Endothelial cell of umbilical vein (primary cell): Measurements from ENCODE around the gene CSNK1A1. TPM values are rescaled to one million over a fixed set of nuclear protein-coding genes. Genes with fewer than 3 reads are reported as not detected.

ENCODE experiments used
- BruUV-seq: library from RNA; stranded (reverse); fragments of 400-500 nt; replicated peaks from 2 replicates; lab custom pipeline; 2021; lab: Mats Ljungman, UMichigan
- CTCF ChIA-PET: fragments of 300-600, 350-600 bp; sonication (Branson Sonifier 250); formaldehyde crosslinking; loops from one replicate; lab custom pipeline; 2021; ENCODE audit warnings: antibody characterized with exemption, inconsistent platforms; lab: Charles Lee
- POLR2A ChIA-PET: fragments of 300-600, 350-600 bp; sonication (Branson Sonifier 250); formaldehyde crosslinking; loops from one replicate; lab custom pipeline; 2021; ENCODE audit warnings: antibody characterized with exemption, inconsistent platforms; lab: Charles Lee
- DNase-seq: peaks from one replicate; pipeline ENCODE4 v3.0.0-alpha.2; 2011; ENCODE audit warnings: low read depth, low spot score
- FAIRE-seq: peaks from 2 replicates; lab custom pipeline; 2011; peaks lifted over from hg19 to GRCh38; lab: Jason Lieb, UNC
- H2AFZ ChIP-seq: 2 replicates; pipeline ENCODE4 v1.6.0; 2012; ENCODE audit warnings: low read depth, low read length, control low read depth, inconsistent platforms
- H3K27ac ChIP-seq: 2 replicates; pipeline ENCODE4 v1.5.1; 2011; ENCODE audit warnings: low read depth, mild to moderate bottlenecking, control low read depth, low read length, moderate library complexity; ENCODE audit not compliant: insufficient read depth
- H3K27me3 ChIP-seq, 2 experiments: 2 replicates each; pipeline versions ENCODE4 v1.6.0 to v1.6.1; 2011; ENCODE audit warnings: low read length in 2 of 2, mixed read lengths in 1 of 2; ENCODE audit not compliant: control insufficient read depth in 2 of 2, insufficient read depth in 2 of 2
- H3K36me3 ChIP-seq, 2 experiments: 2 replicates in 1 of 2; 3 replicates in 1 of 2; pipeline ENCODE4 v1.5.1; 2011; ENCODE audit warnings: low read length in 2 of 2, mild to moderate bottlenecking in 1 of 2, moderate library complexity in 1 of 2; ENCODE audit not compliant: control insufficient read depth in 2 of 2, insufficient read depth in 2 of 2; ENCODE audit errors: extremely low read depth in 1 of 2
- H3K4me1 ChIP-seq: 3 replicates; pipeline ENCODE4 v1.5.1; 2011; ENCODE audit warnings: mild to moderate bottlenecking, low read length; ENCODE audit not compliant: control insufficient read depth, insufficient read depth; ENCODE audit errors: extremely low read depth
- H3K4me2 ChIP-seq: 2 replicates; pipeline ENCODE4 v1.6.1; 2011; ENCODE audit warnings: low read length, control low read depth, mixed read lengths; ENCODE audit not compliant: insufficient read depth
- H3K4me3 ChIP-seq, 3 experiments: fragments of 200-600 bp in 1 of 3; sonication (generic), shearing (Covaris generic) in 1 of 3; replicated peaks in 1 of 3; 2 replicates each; pipeline ENCODE4 v1.5.1; 2011 to 2016; ENCODE audit warnings: control low read depth in 3 of 3, low read length in 3 of 3, mild to moderate bottlenecking in 2 of 3, inconsistent platforms in 1 of 3, low read depth in 1 of 3, moderate library complexity in 1 of 3; ENCODE audit not compliant: insufficient read depth in 1 of 3
- H3K79me2 ChIP-seq: 2 replicates; pipeline ENCODE4 v1.6.0; 2012; ENCODE audit warnings: low read length, inconsistent platforms; ENCODE audit not compliant: control insufficient read depth, insufficient read depth
- H3K9ac ChIP-seq: replicated peaks from 2 replicates; pipeline ENCODE3; 2011; ENCODE audit warnings: low read length, control low read depth; ENCODE audit not compliant: insufficient read depth; ENCODE audit errors: extremely low read depth
- H3K9me1 ChIP-seq: replicated peaks from 3 replicates; pipeline ENCODE4 v1.6.0; 2011; ENCODE audit warnings: mild to moderate bottlenecking, low read length; ENCODE audit not compliant: control insufficient read depth, insufficient read depth; ENCODE audit errors: extremely low read depth
- H3K9me3 ChIP-seq: replicated peaks from 2 replicates; pipeline ENCODE4 v1.5.1; 2012; ENCODE audit warnings: low read length, inconsistent platforms; ENCODE audit not compliant: control insufficient read depth, insufficient read depth
- H4K20me1 ChIP-seq: replicated peaks from 2 replicates; pipeline ENCODE3; 2011; ENCODE audit warnings: mild to moderate bottlenecking, low read length; ENCODE audit not compliant: control insufficient read depth, insufficient read depth; ENCODE audit errors: extremely low read depth
- CTCF ChIP-seq, 2 donors: IDR thresholded peaks; 1 replicate in 1 of 2; 2 replicates in 1 of 2; pipeline ENCODE4 v1.5.1; 2011; ENCODE audit warnings: low read length in 2 of 2, mild to moderate bottlenecking in 2 of 2, moderate library complexity in 2 of 2, control low read depth in 1 of 2, inconsistent platforms in 1 of 2, low read depth in 1 of 2; ENCODE audit not compliant: insufficient read depth in 1 of 2; ENCODE audit errors: extremely low read depth in 1 of 2
- EZH2 ChIP-seq: IDR thresholded peaks from 2 replicates; pipeline ENCODE4 v1.6.1; 2012; ENCODE audit warnings: borderline replicate concordance, low read depth, mild to moderate bottlenecking, moderate library complexity, low read length, inconsistent platforms; ENCODE audit not compliant: severe bottlenecking
- FOS ChIP-seq: IDR thresholded peaks from 2 replicates; pipeline ENCODE4 v1.6.1; 2011; ENCODE audit warnings: mild to moderate bottlenecking, low read length, moderate library complexity, borderline replicate concordance; ENCODE audit not compliant: insufficient read depth
- GATA2 ChIP-seq: IDR thresholded peaks from 2 replicates; pipeline ENCODE4 v1.7.0; 2011; ENCODE audit warnings: low read depth, mild to moderate bottlenecking, moderate library complexity, mixed read lengths, low read length; ENCODE audit not compliant: insufficient read length, insufficient read depth
- JUN ChIP-seq: IDR thresholded peaks from 2 replicates; pipeline ENCODE4 v1.6.1; 2011; ENCODE audit warnings: borderline replicate concordance, low read depth; ENCODE audit not compliant: insufficient read length, insufficient read depth
- MAX ChIP-seq: IDR thresholded peaks from 2 replicates; pipeline ENCODE4 v1.6.1; 2011; ENCODE audit not compliant: insufficient read depth, insufficient read length
- MYC ChIP-seq: IDR thresholded peaks from one replicate; pipeline ENCODE4 v1.6.1; 2011; ENCODE audit warnings: mild to moderate bottlenecking, low read depth, low read length
- POLR2A ChIP-seq: IDR thresholded peaks from 2 replicates; pipeline ENCODE4 v1.6.1; 2012; ENCODE audit warnings: low read depth, mild to moderate bottlenecking, control low read depth, low read length
- POLR2AphosphoS5 ChIP-seq: IDR thresholded peaks from 2 replicates; pipeline ENCODE4 v1.6.1; 2012; ENCODE audit warnings: low read depth, mild to moderate bottlenecking, control low read depth, low read length, moderate library complexity; ENCODE audit not compliant: insufficient read depth
- dilution Hi-C: fragments of 300-500 bp; cut with MboI; formaldehyde crosslinking; loops from one replicate; pipeline ENCODE4 v1.15.0; 2019; ENCODE audit warnings: low sequenced_read_pairs; ENCODE audit not compliant: extremely low pct_ligation_motif_present
- intact Hi-C: fragments of 100-400 bp; cut with micrococcal nuclease; formaldehyde crosslinking; loops from one replicate; pipeline ENCODE4 v1.10.0; 2022
- polyA plus RNA-seq, 4 experiments: library from polyadenylated mRNA; depleted of rRNA in 3 of 4; stranded (reverse) in 3 of 4; unstranded in 1 of 4; fragments of >200 nt; gene quantifications; 2 replicates each; pipeline versions ENCODE4 v1.2.1 to v1.2.3, GENCODE V29; 2011 to 2012; ENCODE audit warnings: missing spikeins in 1 of 4
- total RNA-seq: library from RNA; stranded (reverse); gene quantifications from 2 replicates; pipeline ENCODE4 v1.2.3, GENCODE V29; 2021

The CSNK1A1 gene
- total and polyA plus RNA-seq, 2 donors (not counting 3 experiments of a cell fraction or from before 2014, with no cell fraction given): 74.1 to 253 TPM

- ChIA-PET CTCF (interaction anchor here (0.8 to 5.0 kb wide), 6 partner anchors 14 to 63 kb away, joined by 3 to 24 read pairs (median 4); no protein-coding TSS in a partner anchor), POLR2A (interaction anchor here (0.5 kb wide), 1 partner anchor 20 kb away, joined by 3 read pairs; no protein-coding TSS in a partner anchor)
- intact Hi-C loops: no loop called here
- Histone ChIP-seq H3K9ac (no peak overlapping the region), H3K36me3 (peaks cover 21 to 55% of the 10 kb centered on the region in 2 experiments), H3K79me2 (peaks cover 19% of the 10 kb centered on the region), H3K9me1 (no peaks in the 10 kb centered on the region), H4K20me1 (no peaks in the 10 kb centered on the region), H3K27ac (no peak overlapping the region), H2AFZ (no peak overlapping the region), H3K4me3 (no peak overlapping the region), H3K4me2 (no peak overlapping the region), H3K27me3 (no peaks in the 10 kb centered on the region), H3K9me3 (no peaks in the 10 kb centered on the region), H3K4me1 (no peaks in the 10 kb centered on the region)
- dilution Hi-C loops: no loop called here
- no TSS peak for BruUV-seq
- DNase-seq: no peak
- no peak for TF ChIP-seq JUN
- no peak for TF ChIP-seq FOS
- no peak for TF ChIP-seq CTCF (IDR thresholded peaks at IDR 0.05; ENCODE audit: extremely low read depth in 1 of 2, insufficient read depth in 1 of 2, low read depth in 1 of 2, low read length in 2 of 2)
- no peak for TF ChIP-seq EZH2
- TF ChIP-seq POLR2A: no peak
- TF ChIP-seq POLR2AphosphoS5: no peak
- TF ChIP-seq GATA2: no peak
- no peak for TF ChIP-seq MAX
- TF ChIP-seq MYC: no peak
- FAIRE-seq: no peak
Observed at GRCh38 chr5:149503006-149503405, 48.2 kb downstream of the CSNK1A1 start.
